Measurements from ENCODE around the gene TMEM41B.
A peak's percentile ranks its signal among the peaks of the same experiment; 100 is the strongest.
"Not testable (repeated sequence)": the region's sequence is repeated elsewhere in the genome, so short reads cannot be mapped to it uniquely, and the experiment has no call there.

The TMEM41B gene

GRCh38 chr11:9264316-9265210, 49.8 kb downstream of the TMEM41B start:
- peak overlapping the region; percentile 85 for H3K4me3 ChIP-seq (ENCODE audit: low read length)
- DNase-seq (ENCODE audit: low read depth) = peak; percentile 10
- no peak for TF ChIP-seq CTCF (conservative IDR thresholded peaks at IDR 0.05; ENCODE audit: low read depth, low read length)

GRCh38 chr11:9263840-9264315, 50.5 kb downstream of the TMEM41B start:
- peak overlapping the region; percentile 85 for H3K4me3 ChIP-seq (ENCODE audit: low read length)
- no peak for DNase-seq (ENCODE audit: low read depth)
- no peak for TF ChIP-seq CTCF (conservative IDR thresholded peaks at IDR 0.05; ENCODE audit: low read depth, low read length)

GRCh38 chr11:9260838-9261146, 53.6 kb downstream of the TMEM41B start:
- H3K4me3 ChIP-seq (ENCODE audit: low read length); DNase-seq (ENCODE audit: low read depth): not testable (repeated sequence)

- peak; percentile 17 for TF ChIP-seq CTCF (conservative IDR thresholded peaks at IDR 0.05; ENCODE audit: low read depth, low read length)
- no peak for DNase-seq (ENCODE audit: low read depth)
These were observed 54.2 kb downstream of the TMEM41B start for GRCh38 chr11:9259981-9260837.

GRCh38 chr11:9258279-9258678, 56.1 kb downstream of the TMEM41B start:
- DNase-seq (ENCODE audit: low read depth) = not testable (repeated sequence)

More at GRCh38 chr11:9259981-9260837, 54.2 kb downstream of the TMEM41B start:
- H3K4me3 ChIP-seq (ENCODE audit: low read length) = no peak overlapping the region

GRCh38 chr11:9254416-9254815, 60.0 kb downstream of the TMEM41B start:
- no peak for DNase-seq (ENCODE audit: low read depth)
- no peak for TF ChIP-seq CTCF (conservative IDR thresholded peaks at IDR 0.05; ENCODE audit: low read depth, low read length)

More at GRCh38 chr11:9258279-9258678, 56.1 kb downstream of the TMEM41B start:
- not testable (repeated sequence) for H3K4me3 ChIP-seq (ENCODE audit: low read length)

GRCh38 chr11:9253086-9253485, 61.3 kb downstream of the TMEM41B start:
- no peak for DNase-seq (ENCODE audit: low read depth)
- no peak for TF ChIP-seq CTCF (conservative IDR thresholded peaks at IDR 0.05; ENCODE audit: low read depth, low read length)
- no peak overlapping the region for H3K4me3 ChIP-seq (ENCODE audit: low read length)

More at GRCh38 chr11:9254416-9254815, 60.0 kb downstream of the TMEM41B start:
- H3K4me3 ChIP-seq (ENCODE audit: low read length) = no peak overlapping the region
